Left hindlimb (tissue), 1 donor: ENCODE data around the gene TMEM139.

Source experiments
- DNase-seq: peaks from one replicate; pipeline ENCODE4 v3.0.0-alpha.2; 2018

The TMEM139 gene

DNA sequence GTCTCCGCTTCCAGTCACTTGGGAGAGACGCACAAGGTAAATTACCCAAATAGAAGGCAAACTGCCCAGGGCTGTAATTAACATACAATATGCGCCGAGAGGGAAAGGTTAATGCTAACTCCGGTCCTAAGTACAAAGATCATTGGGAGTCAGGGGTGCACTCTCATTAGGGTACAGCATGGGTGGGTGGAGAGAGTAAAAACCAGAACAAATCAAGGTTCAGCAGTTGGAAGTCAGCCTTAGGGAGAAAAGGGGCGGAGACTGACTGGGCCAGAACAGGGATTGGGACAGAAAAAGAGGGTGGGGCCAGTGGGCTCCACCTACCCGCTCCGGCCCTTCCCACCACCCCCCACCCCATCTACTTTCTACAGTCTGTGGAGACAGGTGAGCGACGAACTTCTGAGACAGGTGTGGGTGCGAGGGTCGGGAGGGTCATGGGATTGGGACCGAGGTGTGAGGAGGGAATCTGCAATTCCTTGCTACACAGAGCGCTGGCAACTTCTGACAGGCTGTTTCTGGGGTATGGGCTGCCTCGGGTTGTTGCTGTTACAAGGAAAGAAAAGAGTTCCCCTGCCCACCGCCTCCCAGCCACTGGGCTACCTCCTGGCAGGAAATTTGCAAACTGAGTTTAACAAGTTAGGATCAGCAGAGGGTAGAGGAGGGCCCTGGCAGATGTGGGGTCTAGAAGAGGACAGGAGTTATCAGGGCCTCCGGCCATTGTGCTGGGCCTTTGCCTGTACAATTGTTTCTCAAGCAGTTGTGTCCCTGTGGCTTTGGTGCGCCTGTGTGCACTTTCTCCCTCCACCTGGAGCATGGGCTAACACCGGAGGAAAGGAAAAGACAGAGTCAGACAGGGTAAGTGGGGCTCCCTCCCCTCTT is at the start of gene TMEM139:
Gene TMEM139 (plus strand): TSS at position 368 of the 879 bp plus-strand sequence. CDS start 1,000 bp downstream, outside the sequence.
- no peak for DNase-seq

DNA sequence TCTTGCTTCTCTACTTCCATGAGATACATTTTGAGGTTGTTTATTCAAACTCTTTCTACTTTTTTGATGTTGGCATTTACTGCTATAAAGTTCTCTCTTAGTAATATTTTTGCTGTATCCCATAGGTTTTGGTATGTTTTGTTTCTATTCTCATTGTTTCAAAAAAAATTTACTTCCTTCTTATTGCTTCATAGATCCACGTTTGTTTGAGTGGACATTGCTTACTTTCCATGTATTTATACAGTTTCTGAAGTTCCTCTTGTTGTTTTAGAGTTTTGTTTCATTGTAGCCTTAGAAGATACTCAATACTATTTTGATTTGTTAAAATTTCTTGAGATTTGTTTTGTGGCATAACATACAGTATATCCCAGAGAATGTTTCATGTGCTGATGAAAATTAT is 49.2 kb upstream of the TMEM139 start:
- no peak for DNase-seq

DNA sequence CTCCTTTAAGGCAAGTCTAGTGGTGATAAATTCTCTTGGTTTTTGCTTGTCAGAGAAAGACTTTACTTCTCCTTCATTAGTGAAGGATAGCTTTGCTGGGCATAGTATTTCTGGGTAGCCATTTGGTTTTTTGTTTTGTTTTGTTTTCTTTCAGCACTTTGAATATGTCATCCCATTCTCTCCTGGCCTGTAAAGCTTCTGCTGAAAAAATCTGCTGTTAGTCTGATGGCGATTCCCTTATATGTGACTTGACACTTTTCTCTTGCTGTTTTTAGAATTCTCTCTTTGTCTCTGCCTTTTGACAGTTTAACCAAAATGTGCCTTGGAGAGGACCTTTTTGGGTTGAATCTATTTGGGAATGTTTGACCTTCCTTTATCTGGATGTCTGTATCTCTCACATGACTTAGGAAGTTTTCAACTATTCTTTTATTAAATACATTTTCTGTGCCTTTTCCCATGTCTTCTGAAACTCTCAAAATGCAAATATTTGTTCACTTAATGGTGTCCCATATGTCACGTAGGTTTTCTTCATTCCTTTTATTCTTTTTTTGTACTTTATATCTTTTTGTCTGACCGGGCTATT is 48.3 kb upstream of the TMEM139 start:
- no peak for DNase-seq

DNA sequence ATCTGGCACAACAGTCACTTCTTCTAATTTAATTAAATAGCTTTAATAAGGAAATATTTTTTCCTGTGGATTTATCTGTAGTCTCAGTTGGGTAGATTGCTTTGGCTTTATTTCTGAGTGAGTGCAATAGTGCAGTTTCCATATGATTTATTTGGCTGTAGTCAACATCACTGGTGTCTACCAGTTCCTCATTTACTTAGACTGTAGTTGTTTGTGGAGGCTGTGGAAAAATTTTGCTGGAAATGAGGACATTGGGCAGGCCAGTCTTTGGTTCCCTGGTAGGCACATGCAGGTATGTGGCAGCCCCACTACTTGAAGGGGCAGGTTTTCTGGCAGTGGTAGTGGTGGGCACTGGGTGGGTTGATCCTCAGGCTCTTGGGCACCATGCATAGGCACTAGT is 47.4 kb upstream of the TMEM139 start:
- no peak for DNase-seq

DNA sequence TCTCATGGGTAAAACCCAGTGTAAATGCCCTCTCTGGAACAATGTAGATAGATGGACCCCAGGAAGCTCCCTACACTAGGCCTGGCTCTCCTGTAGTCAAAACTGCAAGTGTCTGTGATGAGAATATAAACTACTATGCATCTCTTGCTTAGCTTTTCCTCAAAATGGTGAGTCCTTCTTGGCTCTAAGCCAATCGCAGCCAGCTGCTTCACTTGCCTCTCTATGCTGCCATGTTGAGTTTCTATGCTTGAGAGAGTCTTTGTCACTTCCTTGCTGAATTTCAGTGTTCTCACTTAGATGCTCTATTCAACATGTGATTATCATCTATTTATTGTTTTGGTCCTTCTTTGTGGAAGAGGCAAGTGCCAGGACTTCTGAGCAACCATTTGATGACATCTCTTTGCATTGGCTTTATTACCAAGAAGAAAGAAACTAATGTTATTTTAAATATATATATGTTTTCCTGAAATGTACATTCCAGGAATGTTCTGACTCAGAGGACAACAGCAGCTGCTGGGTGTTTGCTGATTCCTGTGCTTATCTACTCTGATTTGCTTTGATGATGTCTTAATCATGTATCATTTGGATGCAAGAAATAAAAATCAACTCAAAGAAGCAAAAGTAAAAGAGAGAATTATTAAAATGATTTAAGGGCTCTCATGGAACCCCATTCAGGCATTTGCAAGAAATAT is 46.3 kb upstream of the TMEM139 start:
- DNase-seq, result no peak

DNA sequence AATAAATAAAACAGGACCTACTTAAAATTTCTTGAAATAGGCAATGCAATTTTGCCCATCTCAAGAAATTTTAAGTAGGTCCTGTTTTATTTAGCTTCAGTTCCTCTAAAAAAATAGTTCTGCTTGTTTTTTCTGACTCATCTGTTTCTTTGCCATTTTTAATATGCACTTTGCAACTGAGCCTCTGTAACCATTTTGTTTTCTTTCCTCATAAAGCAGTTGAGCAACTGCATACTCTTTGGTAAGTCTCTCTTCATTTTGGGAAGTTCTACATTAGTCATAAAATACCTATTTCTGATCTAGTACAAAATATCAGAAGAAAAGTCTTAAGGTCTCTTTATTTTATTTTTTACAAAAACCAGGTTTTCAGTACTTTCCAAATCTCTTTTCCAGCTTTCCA is 44.9 kb upstream of the TMEM139 start:
- no peak for DNase-seq

DNA sequence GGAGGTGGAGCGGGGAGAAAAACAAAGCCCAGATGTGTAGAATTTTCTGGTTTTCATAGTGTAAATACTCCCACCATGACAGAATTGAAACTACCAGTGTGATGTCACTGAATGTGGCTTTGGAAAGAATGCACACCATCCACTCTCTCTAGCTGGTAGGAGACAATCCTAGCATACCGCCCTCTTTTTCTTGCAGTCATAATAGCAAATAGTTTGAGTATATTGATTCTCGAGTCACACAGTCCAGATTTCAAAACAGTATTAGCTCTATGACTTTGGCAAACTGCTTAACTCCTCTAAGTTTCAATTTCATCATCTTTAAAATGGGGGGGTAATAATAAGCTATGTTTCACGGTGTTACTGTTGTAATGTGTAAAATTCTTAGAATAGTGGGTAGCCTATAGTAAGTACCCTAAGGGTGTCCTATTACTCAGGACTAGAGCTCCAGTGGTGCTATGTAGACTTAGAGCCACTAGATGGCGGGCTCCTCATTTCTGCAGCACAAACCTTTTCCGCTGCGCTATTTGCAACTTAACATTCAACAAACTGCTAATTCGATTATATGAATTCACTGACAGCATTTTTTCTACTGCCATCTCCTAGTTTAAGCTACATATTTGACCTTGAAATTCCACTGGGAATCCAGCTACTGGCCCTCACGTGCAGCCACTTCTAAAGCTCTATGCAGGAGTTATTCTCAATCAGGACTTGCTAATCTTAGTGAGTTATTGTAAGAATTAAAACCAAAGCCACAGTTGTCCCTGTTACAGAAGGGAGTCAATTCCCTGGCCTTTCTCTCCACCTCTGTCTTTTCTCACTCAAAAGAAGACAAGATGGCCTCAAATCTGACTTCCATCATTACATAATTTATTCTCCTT is 44.2 kb upstream of the TMEM139 start:
- peak; percentile 71 for DNase-seq

DNA sequence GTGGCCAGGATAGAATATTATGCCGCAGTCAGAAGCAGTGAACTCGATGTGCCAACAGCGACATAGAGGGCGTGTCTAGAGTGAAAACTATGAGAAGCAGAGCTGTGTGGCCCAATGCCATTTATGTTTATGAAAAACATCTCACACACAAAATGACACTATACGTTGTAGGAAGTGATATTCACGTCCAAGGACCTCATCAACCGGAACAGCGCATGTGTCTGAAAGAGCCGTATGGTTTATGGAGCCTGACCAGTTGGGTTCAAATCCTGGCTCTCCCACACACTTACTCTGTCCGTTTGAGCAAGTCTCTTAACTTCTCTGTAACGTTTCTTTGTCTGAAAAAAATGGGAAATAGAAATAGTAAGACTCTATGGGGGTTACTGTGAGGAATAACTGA is 42.5 kb upstream of the TMEM139 start:
- no peak for DNase-seq

DNA sequence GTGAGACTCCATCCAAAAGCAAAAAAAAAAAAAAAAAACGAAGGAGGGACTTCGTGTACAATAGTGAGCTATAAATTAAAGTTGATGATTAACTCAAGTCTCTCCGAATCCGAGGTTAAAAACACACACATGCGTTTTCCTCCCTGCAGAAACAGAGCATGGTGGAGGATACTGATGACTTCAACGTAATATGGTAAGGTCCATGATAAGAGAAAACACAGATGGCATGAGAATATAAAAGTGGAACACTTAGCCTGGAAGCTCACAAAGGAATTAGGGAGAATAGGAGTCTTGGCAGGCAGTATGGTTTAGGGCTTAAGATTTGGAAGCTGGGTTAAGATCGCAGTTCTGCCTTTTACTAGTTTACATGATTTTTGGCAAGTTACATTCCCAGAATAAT is 41.6 kb upstream of the TMEM139 start:
- no peak for DNase-seq

DNA sequence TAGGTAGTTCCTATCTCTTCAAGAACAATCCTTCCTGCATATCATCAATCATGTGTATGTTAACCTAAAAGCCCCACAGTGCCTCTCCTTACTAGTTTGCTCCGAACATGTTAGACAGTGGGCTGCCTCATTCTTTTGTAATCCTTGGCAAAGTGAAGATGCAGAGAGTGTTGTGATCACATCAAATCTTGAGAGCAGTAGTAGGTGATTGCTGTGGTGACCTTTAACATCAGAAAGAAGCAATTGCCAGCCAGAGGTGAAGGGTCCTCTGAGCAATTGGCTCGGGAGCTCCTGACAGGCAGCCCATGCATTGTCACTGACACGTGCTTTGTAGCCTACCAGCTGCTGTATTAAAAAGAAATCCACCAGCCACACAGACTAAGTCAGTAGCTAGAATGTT is 41.1 kb upstream of the TMEM139 start:
- DNase-seq, result no peak

DNA sequence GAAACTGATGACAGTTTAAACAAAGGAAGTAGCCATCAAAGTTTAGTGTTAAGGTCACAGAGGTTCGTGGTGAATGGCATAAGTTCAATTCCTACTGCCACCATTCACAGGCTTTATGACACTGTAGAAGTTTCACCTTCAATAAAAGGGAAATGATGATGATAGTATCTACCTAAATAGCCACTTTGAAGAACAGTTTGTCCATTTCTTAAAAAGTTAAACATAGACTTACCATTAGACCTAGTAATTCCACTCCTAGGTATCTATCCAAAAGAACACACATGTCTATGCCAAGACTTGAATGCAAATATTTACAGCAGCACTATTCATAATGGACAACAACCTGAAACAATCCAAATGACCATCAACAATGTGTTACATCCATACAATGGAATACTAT is 40.4 kb upstream of the TMEM139 start:
- no peak for DNase-seq

DNA sequence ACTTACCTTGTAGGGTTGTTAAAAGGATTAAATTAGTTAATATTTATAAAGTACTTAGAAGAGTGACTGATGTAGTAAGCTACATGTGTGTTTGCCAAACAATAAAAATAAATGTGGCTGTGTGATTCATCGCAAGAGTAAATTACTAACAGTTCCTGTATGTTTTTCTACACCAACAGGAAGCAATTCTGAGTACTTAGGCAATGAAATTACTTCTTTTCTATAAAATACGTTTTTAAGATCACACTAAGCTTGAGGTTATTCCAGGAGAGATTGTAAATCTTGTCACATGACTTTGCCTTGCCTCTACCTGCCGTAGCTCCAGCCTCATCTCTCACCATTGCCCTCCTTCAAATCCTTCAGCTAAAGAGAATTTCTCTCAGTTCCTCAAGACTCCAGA is 39.6 kb upstream of the TMEM139 start:
- DNase-seq, result no peak

DNA sequence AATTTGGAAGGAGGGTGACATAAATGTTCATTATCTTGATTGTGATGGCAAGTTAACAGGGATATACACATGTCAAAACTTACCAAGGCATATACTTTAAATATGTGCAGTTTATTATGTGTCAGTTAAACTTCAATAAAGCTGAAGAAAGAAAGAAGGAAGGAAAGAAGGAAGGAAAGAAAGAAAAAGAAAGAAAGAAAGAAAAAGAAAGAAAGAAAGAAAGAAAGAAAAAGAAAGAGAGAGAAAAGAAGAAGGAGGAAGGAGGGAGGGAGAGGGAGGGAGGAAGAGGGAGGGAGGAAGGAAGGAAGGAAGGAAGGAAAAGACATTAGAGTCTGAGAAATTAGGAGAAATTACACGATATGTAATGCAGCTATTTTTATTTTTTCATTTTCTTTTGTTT is 37.4 kb upstream of the TMEM139 start:
- DNase-seq, result no peak

DNA sequence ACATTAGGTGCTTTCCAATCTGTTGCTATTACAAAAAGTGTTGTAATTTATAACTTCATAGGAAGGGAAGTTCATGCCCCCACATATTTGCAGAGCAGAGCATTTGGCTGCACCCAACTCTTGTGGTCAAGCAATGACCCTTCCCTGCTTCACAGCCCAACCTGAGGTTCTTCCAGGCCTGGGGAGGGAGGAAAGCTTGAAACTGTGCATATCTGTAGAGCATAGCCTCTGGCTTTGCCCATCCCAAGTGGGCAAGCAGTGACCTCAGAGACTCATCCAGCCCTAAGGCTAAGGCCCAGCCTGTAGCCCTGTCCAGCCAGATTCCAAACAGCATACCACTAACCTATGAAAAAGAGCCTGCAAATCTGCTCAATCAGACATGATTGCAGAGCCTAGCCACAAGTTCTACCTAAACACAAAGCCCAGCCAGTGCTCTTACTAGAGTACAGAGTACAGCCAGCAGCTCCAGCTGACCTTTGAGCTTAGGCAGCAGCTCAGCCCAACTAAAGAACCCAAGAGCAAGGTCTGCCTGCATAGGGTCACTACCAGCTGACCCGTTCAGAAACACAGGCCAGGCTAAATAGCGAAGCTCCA is 35.9 kb upstream of the TMEM139 start:
- no peak for DNase-seq

DNA sequence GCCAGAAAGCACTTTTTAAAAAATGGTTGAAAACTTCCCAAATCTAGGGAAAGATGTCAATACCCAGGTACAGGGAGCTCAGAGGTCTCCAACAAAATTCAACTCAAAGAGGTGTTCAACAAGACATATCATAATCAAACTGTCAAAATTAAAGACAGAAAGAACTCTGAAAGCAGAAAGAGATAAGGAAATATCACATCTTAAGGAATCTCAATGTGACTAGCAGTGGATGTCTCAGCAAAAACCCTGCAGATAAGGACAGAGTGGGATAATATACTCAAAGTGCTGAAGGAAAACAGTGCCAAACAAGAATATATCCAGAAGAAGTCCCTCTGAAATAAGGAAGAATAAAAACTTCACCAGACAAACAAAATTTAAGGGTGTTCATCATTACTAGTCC is 34.6 kb upstream of the TMEM139 start:
- DNase-seq, result no peak

DNA sequence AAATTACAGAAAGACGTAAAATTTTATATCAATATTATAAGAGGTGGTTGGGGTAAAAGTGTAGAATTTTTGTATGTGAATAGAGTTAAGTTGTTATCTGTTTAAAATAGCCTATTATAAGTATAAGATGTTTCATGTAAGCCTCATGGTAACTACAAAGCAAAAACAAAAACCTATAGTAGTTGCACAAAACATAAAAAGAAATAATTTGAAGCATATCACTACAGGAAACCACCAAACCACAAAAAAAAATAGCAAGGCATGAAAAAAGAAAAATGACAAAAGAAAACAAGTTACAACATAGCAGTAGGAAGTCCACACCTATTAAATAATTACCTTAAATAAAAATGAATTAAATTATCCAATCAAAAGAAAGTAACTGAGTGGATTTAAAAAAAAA is 33.9 kb upstream of the TMEM139 start:
- DNase-seq, result no peak

DNA sequence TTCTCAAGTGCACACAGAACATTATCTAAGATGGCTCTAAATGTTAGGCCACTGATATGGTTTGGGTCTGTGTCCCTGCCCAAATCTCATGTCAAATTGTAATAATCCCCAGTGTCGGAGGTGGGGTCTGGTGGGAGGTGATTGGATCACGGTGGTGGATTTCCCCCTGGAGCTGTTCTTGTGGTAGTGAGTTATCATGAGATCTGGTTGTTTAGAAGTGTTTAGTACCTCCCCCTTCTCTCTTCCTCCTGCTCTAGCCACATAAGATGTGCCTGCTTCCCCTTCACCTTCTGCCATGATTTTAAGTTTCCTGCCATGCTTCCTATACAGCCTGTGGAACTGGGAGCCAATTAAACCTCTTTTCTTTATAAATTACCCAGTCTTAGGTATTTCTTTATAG is 32.8 kb upstream of the TMEM139 start:
- no peak for DNase-seq

DNA sequence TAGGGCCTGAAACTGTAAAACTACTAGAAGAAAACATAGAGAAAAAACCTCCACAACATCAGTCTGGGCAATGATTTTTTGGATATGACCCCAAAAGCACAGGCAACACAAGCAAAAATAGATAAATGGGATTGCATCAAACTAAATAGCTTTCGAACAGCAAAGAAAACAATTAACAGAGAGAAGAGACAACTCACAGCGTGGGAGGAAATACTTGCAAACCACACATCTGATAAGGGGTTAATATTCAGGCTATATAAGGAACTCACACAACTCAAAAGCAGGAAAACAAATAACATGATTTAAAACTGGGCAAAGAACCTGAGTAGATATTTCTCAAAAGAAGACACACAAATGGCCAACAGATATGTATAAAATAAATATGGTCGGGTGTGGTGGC is 29.2 kb upstream of the TMEM139 start:
- DNase-seq, result no peak

DNA sequence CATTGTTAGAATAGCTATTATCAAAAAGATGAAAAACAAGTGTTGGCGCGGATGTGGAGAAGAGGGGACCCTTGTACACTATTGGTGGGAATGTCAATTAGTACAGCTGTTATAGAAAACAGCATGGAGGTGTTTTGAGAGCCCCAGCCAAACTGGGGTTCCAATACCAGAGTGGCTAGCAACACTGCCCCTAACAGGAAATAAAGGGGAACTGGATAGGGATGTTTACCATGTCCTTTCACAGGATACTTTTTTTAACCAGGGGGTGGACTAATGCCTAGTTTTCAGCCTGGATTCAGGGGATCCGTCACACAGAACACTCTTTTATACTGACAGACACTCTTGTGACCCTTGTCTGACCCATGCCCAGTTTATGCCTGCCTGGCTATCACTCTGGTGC is 28.4 kb upstream of the TMEM139 start:
- no peak for DNase-seq

DNA sequence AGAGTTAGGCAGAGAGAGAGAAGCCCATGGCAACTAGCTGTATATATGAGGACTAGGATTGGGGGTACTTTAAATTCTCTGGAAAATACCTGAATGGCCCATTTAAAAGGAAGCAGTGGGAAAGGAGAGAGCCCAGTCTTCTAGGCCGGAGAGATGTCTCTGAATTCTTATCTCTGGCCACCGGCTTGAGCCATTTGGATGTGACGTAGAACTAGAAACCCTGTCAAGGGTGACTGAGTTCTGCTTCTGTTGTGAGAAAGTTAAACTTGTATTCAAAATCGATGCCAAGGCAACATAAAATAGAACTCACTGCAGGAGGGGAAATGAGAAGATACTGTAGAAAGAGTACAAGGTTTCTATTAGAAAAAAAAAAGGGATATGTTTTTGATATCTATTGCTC is 27.8 kb upstream of the TMEM139 start:
- DNase-seq, result no peak

DNA sequence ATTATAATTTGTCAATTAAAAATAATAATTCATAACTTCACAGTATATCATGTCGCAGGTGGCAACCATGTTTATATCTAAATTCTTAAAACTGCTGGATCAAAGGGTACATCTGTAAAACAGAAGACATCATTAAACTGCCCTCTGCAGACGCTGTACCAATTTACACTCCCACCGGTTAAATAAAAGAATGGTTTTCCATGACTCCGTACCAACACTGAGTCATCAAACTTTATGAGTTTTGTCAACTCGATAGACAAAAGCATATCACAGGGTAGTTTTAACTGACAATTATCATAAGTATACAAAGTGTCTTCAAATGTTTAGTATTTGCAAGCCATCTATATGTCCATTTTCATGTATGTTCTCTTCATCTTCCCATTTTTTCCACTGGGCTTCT is 27.3 kb upstream of the TMEM139 start:
- no peak for DNase-seq

DNA sequence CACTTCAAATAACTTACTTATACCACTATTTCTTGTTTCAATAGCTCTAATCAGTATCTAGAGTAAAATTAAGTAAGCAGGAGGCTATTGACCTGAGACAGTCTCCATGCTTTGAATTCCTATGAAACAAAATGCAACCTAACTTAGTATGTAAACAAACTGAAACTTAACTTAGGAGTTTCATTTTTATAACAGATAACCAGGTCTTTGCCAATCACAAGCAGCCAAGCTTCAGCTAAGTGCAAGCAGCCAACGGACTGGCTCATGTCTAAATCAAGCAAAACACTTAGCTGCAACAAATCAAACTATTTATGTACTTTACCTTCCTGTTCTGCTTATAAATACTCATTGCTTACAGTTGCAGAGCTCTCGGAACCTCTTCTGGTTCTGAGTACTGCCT is 25.9 kb upstream of the TMEM139 start:
- DNase-seq, result no peak

DNA sequence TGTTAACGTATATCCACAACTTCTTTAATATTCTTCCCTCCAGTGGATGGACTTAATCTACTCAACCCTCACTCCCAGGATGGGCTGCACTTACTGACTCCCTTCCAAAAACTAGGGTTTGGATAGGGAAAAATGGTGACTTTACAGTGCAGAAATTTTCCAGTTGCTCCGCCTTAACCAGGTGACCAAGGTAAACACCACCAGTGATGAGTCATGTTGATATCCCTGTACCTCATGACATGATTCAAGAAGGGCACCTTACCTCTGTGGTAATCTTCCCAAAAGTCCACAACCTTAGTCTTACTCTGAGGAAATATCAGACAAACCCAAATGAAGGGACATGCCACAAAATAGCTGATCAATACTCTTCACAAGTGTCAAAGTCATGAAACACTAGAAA is 25.0 kb upstream of the TMEM139 start:
- no peak for DNase-seq
